HUES6 (cell line): ENCODE data around the gene FOXJ1.

Experiments used
- H3K27ac ChIP-seq: 2 replicates; pipeline ENCODE4 v1.7.0; 2013; ENCODE audit warnings: low read depth, mild to moderate bottlenecking, low read length, inconsistent platforms
- H3K27me3 ChIP-seq: 2 replicates; pipeline ENCODE4 v1.6.1; 2013; ENCODE audit warnings: low read length; ENCODE audit not compliant: control insufficient read depth, insufficient read depth
- H3K36me3 ChIP-seq: 2 replicates; pipeline ENCODE4 v1.6.1; 2013; ENCODE audit warnings: low read length; ENCODE audit not compliant: control insufficient read depth, insufficient read depth
- H3K4me1 ChIP-seq: 2 replicates; pipeline ENCODE4 v1.6.1; 2013; ENCODE audit warnings: low read length; ENCODE audit not compliant: control insufficient read depth, insufficient read depth
- H3K4me3 ChIP-seq: 2 replicates; pipeline ENCODE4 v1.5.1; 2013; ENCODE audit warnings: low read depth, low read length
- H3K9ac ChIP-seq: one replicate; pipeline ENCODE4 v1.6.1; 2013; ENCODE audit warnings: mild to moderate bottlenecking, low read length
- H3K9me3 ChIP-seq: 2 replicates; pipeline ENCODE4 v1.6.1; 2013; ENCODE audit warnings: low read depth, low read length; ENCODE audit not compliant: control insufficient read depth, insufficient read depth

FOXJ1 gene

GRCh38 chr17:76139801-76140660 lies 1.0 kb downstream of the FOXJ1 start:
- Histone ChIP-seq H3K9ac (no peak overlapping the region), H3K4me1 (peaks cover 77% of the 10 kb centered on the region), H3K9me3 (no peaks in the 10 kb centered on the region), H3K27ac (no peak overlapping the region), H3K4me3 (peak overlapping the region; percentile 77), H3K27me3 (peaks cover 97% of the 10 kb centered on the region), H3K36me3 (no peaks in the 10 kb centered on the region)

GRCh38 chr17:76138896-76139752 lies 1.9 kb downstream of the FOXJ1 start:
- Histone ChIP-seq H3K9me3 (no peaks in the 10 kb centered on the region), H3K4me1 (peaks cover 76% of the 10 kb centered on the region), H3K27me3 (peaks cover 99% of the 10 kb centered on the region), H3K9ac (no peak overlapping the region), H3K36me3 (no peaks in the 10 kb centered on the region), H3K27ac (no peak overlapping the region), H3K4me3 (peak overlapping the region; percentile 77)

- Histone ChIP-seq H3K4me1 (peaks cover 78% of the 10 kb centered on the region), H3K9ac (no peak overlapping the region), H3K36me3 (no peaks in the 10 kb centered on the region), H3K27ac (no peak overlapping the region), H3K4me3 (peak overlapping the region; percentile 77), H3K9me3 (no peaks in the 10 kb centered on the region), H3K27me3 (peaks cover 99% of the 10 kb centered on the region)
Observed at GRCh38 chr17:76138234-76138895, 2.7 kb downstream of the FOXJ1 start.

GRCh38 chr17:76137351-76138233 lies 3.5 kb downstream of the FOXJ1 start:
- H3K4me3 ChIP-seq: peak overlapping the region; percentile 77
- H3K9ac ChIP-seq: no peak overlapping the region
- H3K27ac ChIP-seq: no peak overlapping the region
- peaks cover 77% of the 10 kb centered on the region for H3K4me1 ChIP-seq
- H3K27me3 ChIP-seq: peaks cover 99% of the 10 kb centered on the region
- H3K36me3 ChIP-seq: no peaks in the 10 kb centered on the region
- no peaks in the 10 kb centered on the region for H3K9me3 ChIP-seq

DNA sequence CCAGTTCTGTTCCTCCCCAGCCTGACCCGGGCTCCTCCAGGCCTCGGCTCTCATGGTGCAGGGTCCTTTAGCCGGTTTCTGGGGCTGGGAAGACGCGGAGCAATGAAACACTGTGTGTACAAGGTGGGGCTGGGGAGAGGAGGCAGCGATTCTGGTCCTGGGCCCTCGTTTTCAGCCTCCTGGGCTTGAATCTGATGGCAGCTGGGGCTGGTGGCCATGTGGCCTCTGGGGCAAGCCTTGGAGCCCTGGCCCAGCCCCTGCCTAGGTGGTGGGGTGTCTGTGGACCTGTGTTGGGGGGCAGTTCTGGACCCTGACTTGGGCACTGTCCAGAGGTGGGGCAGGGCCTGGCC lies 4.1 kb downstream of the FOXJ1 start:
- Histone ChIP-seq H3K36me3 (no peaks in the 10 kb centered on the region), H3K9me3 (no peaks in the 10 kb centered on the region), H3K4me3 (peak overlapping the region; percentile 8; the same call in 1 of the 2 replicates), H3K27me3 (peaks cover 97% of the 10 kb centered on the region), H3K27ac (no peak overlapping the region), H3K9ac (no peak overlapping the region), H3K4me1 (peaks cover 74% of the 10 kb centered on the region)

DNA sequence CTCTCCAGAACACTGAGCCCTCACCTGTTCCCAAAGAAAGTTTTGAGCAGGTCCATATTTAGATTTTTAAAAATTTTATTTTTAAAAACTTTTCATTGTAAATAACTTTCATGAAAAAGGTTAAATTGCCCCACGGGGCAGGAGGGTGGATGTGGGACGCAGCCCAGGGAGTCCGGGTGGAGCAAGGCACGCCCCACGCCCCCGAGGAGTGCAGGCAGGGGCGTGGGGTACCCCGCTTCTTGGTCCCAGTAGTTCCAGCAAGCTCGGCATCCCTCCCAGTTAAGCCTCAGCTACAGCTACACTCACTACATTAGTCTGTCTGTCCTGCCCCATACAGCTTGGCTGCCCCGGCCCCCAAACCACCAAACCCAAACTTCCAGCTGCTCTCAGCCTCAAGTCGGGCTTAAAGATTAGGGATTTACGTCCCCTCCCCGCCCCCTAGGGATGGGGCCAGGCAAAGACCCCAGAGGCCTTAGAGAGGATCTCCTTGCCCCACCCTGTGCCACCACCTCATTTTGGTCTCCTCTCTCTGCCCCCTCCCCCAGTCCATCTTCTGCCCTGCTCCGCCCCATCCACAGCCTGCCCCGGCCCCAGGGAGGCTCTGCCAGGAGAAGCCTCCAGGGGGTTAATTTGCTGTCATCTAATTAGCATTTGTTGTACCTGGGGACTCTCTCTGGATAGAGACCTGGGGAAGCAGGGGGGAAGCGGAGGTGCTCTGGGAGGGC lies 4.6 kb downstream of the FOXJ1 start:
- H3K4me1 ChIP-seq: peaks cover 74% of the 10 kb centered on the region
- H3K27ac ChIP-seq: no peak overlapping the region
- no peaks in the 10 kb centered on the region for H3K9me3 ChIP-seq
- H3K4me3 ChIP-seq: peak overlapping the region; percentile 50
- no peaks in the 10 kb centered on the region for H3K36me3 ChIP-seq
- H3K9ac ChIP-seq: no peak overlapping the region
- peaks cover 97% of the 10 kb centered on the region for H3K27me3 ChIP-seq

- peaks cover 80% of the 10 kb centered on the region for H3K4me1 ChIP-seq
- peak overlapping the region; percentile 50 for H3K9ac ChIP-seq
- H3K9me3 ChIP-seq: no peaks in the 10 kb centered on the region
- peak overlapping the region; percentile 50 for H3K4me3 ChIP-seq
- H3K27ac ChIP-seq: no peak overlapping the region
- no peaks in the 10 kb centered on the region for H3K36me3 ChIP-seq
- H3K27me3 ChIP-seq: peaks cover 98% of the 10 kb centered on the region
Observed at GRCh38 chr17:76135810-76136188, 5.2 kb downstream of the FOXJ1 start.

DNA sequence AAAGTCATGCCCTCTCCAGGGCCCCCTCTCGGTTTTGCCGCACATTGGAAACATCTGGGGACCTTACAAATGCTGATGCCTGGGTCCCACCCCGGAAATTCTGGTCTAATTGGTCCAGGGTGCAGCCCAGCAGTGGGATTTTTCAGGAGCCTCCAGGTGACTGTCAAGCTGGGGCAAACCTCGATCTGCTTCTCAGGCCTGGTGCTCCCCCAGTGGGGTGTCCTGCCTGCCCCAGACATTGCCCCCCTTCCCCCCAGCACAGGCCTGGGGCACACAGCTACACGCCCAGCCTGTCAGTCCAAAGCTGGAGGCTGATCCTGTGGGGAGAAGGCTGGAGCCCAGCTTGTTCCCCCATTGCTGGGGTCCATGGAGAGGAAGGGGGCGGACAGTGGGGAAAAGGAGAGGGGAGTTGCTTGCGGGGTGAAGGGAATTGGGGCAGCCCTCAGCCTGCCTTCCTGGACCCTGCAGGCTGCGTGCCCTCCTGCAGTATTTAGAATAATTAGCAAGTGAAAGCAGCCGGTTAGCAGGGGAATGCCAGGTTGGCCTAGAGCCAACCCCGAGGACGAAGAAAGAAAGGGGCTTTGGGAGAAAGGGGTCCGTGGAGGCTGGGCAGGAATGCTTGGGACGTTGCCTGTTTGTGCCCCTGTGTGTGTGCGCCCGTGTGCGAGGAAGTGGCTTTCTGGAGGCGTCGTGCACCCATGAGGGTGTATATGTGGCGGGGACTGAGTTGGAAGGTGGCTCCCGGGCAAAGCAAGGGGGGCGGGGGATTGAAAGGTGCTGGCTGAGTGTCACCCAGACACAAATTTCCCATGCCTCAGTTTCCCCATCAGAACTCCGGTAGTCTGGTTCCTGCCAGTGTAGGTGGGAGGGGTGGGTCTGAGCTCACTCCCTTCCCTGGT lies 5.9 kb downstream of the FOXJ1 start:
- Histone ChIP-seq H3K27ac (0 out of 2 replicates have a peak overlapping the region, but pooled peaks have one; percentile 42), H3K36me3 (no peaks in the 10 kb centered on the region), H3K9ac (peak overlapping the region; percentile 50), H3K4me1 (peaks cover 86% of the 10 kb centered on the region), H3K27me3 (peaks cover 98% of the 10 kb centered on the region), H3K4me3 (peak overlapping the region; percentile 50), H3K9me3 (no peaks in the 10 kb centered on the region)

GRCh38 chr17:76132574-76133338 lies 8.3 kb downstream of the FOXJ1 start:
- Histone ChIP-seq H3K4me1 (peaks cover 65% of the 10 kb centered on the region), H3K36me3 (no peaks in the 10 kb centered on the region), H3K27ac (no peak overlapping the region), H3K27me3 (peaks cover 80% of the 10 kb centered on the region), H3K9me3 (no peaks in the 10 kb centered on the region), H3K4me3 (peak overlapping the region; percentile 50), H3K9ac (peak overlapping the region; percentile 42)
